DMS153 (cell line): ENCODE results near the gene HPSE2.
"Not testable (repeated sequence)": the region's sequence is repeated elsewhere in the genome, so short reads cannot be mapped to it uniquely, and the experiment has no call there.

Source experiments
- DNase-seq: peaks from one replicate; lab custom pipeline; 2025; lab: John Stamatoyannopoulos, UW

The HPSE2 gene

GRCh38 chr10:99161165-99161564, 74.5 kb downstream of the HPSE2 start:
- no peak for DNase-seq

DNA sequence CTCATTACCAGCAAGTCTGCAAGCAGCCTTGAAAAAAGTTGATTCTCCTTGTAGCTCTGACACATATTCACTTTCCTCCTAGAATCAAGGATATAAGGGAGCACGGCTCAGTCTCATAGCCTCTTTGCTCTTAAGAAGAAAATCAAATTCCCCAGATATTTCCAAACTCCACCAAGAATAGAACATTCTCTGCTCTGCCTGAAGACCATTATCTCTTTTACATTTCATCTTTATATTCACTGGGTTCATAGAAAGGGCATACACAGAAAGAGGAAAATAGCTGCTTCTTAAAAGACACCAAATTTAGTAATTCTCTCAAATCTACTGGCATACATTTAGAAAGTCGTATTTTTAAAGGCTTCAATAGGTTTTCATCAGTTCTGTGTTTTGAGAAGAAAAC, 92.0 kb downstream of the HPSE2 start:
- DNase-seq: no peak

GRCh38 chr10:99143011-99143410, 92.6 kb downstream of the HPSE2 start:
- no peak for DNase-seq

DNA sequence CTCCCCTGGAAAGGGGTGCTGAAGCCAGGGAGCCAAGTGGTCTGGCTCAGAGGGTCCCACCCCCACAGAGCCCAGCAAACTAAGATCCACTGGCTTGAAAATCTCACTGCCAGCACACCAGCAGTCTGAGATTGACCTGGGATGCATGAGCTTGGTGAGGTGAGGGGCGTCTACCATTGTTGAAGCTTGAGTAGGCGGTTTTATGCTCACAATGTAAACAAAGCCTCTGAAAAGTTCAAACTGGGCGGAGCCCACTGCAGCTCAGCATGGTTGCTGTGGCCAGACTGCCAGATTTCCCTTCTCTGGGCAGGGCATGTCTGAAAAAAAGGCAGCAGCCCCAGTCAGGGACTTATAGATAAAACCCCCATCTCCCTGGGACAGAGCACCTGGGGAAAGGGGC, 102.8 kb downstream of the HPSE2 start:
- not testable (repeated sequence) for DNase-seq

DNA sequence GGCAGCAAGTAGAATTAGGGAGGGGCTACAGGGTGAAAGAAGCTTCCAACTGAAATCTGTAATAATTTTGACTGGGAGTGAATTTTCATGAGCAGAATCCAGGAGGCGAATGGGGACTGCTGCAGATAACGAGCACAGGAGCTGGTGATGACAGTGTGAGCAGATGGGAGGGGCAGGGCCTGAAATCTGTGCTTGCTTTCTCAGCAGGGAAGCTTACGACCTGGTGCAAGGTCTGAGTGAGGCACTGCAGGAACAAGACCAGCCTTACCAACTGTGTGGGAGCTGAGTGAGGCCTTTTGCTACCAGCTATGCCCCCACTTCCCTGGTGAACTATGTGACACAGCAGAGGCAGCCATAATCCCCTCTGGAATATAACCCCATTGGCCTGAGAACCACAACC, 109.8 kb downstream of the HPSE2 start:
- DNase-seq: no peak

- no peak for DNase-seq
These were observed 111.3 kb downstream of the HPSE2 start for GRCh38 chr10:99124376-99124775.

- no peak for DNase-seq
These were observed 111.8 kb downstream of the HPSE2 start for GRCh38 chr10:99123851-99124250.

- no peak for DNase-seq
These were observed 112.3 kb downstream of the HPSE2 start for GRCh38 chr10:99123336-99123735.

DNA sequence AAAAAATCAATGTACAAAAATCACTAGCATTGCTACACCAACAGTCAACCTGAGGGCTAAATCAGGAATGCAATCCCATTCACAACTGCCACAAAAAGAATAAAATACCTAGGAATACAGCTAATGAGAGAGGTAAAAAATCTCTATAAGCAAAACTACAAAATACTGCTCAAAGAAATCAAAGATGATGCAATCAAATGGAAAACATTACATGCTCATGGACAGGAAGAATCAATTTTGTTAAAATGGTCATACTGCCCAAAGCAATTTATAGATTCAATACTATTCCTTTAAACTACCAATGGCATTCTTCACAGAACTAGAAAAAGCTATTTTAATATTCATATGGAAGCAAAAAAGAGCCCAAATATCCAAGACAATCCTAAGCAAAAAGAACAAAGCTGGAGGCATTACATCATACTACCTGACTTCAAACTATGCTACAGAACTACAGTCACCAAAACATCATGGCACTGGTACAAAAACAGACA, 116.3 kb downstream of the HPSE2 start:
- no peak for DNase-seq

GRCh38 chr10:99115703-99116102, 119.9 kb downstream of the HPSE2 start:
- DNase-seq: no peak

- no peak for DNase-seq
These were observed 150.3 kb downstream of the HPSE2 start for GRCh38 chr10:99085358-99085757.

- DNase-seq: no peak
These were observed 151.5 kb downstream of the HPSE2 start for GRCh38 chr10:99084161-99084560.

DNA sequence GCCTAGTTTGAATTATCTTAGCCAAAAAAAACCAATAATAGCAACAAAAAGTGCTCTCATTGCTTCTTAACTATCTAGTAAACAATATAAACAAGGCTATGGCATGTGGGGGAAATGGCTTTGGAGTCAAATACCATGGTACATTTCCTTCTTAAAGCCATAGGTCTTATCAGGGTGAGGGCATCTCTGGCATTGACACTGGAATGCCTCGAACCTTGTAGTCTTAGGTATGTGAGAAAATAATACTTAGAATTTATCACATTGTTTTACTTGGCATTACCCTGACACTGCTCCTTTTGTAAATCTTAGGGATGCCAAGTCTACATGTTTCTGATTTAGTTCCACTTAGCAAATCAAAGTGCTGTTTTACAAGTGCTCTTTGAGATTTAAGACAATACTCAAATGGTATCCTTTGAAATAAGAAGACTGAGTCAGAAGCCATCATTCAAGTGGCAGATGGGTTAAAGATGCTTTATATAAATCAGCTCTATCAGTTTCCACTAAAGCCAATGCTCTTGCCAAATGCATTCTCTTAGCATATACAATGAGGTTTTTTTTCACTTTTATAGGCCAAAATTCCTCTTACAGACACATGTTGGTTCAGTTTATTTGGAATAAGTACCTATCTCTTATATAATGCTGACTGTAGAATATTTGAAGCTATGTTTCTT, 155.2 kb downstream of the HPSE2 start:
- DNase-seq: no peak

DNA sequence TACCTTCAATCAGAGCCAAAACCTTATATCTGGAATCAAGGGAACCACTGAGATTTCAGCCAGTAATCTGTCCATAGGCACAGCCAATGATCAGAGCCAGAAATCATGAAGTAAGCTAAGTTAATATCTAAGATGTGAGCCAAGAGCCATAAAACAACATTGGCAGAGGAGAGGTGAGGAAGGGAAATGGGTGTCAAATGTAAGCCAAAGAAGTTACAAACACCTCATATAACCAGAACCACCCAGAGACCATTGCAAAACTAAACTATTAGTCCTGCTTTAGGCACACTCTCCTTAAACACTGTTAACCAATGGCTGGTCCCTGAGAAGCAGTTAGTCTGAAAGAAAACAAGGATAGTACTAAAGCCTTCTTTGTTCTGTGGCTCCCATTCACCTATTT, 173.1 kb downstream of the HPSE2 start:
- DNase-seq: no peak

DNA sequence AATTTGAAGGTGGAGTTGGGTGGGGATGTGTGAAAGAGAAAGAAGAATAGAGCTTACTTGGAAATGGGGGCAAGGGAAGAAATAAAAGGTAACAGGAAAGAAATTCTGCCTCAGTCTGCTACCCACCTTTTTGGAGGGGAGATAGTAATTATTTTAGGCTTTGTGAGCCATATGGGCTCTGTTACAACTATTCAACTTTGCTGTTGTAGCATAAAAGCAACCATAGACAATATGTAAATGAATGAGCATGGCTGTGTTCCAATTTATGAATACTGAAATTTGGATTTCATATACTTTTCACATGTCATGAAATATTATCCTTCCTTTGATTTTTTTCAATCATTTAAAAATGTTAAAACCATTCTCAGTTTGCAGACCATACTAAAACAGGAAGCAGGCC, 176.9 kb downstream of the HPSE2 start:
- DNase-seq: no peak

- no peak for DNase-seq
These were observed 177.5 kb downstream of the HPSE2 start for GRCh38 chr10:99057936-99058690.

GRCh38 chr10:99045671-99046070, 190.0 kb downstream of the HPSE2 start:
- DNase-seq: no peak

- DNase-seq: no peak
These were observed 193.4 kb downstream of the HPSE2 start for GRCh38 chr10:99042051-99042771.

GRCh38 chr10:99041468-99041867, 194.2 kb downstream of the HPSE2 start:
- DNase-seq: no peak

GRCh38 chr10:99013885-99014284, 221.8 kb downstream of the HPSE2 start:
- DNase-seq: no peak

- DNase-seq: no peak
These were observed 225.4 kb downstream of the HPSE2 start for GRCh38 chr10:99010286-99010685.

DNA sequence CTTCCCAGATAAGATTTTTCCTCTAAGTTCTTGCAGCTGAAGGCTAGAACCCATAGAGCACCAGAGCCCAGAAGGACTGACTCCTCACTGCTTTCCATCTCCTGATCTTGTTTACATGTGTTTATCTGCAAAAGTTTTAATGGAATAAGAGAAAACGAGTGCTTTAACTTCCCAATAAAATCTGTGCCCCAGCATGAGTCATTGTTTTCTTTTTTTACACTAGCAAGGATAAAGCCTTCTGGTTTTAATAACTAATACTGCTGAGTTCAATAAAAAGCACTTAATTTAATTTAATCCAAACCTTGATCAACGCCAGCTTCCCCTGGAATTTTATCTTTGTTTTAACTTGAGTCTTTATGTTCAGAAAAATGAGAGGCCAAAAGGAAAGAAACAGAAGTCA, 227.6 kb downstream of the HPSE2 start:
- no peak for DNase-seq

DNA sequence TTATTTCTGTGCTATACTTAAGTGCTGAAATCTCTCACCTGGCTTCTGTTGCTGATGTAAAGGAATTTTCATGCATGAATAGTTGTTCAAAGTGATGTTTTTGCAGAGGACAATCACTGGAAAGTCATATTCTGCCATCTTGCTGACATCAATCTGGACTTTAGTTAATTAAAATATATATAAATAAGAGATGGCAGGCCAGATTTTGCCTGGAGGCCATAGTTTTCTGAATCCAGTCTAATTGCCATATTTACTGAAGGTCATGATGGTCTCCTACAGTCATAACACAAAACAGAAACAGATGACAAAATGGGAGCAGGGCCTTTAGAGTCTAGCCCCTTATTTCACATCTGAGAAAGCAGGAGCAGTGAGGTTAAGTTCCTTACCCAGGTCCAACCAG, 228.2 kb downstream of the HPSE2 start:
- DNase-seq: no peak
